MM.1S (cell line): ENCODE data around the gene EPHA3.

Experiments used
- DNase-seq: peaks from one replicate; pipeline ENCODE4 v3.0.0-alpha.2; 2015
- H2AFZ ChIP-seq: fragments of 300-600 bp; sonication (generic); 2 replicates; pipeline ENCODE4 v1.6.0; 2016; ENCODE audit warnings: antibody characterized with exemption, low read length
- H3F3A ChIP-seq: fragments of 300-600 bp; sonication (generic); 2 replicates; pipeline ENCODE4 v1.6.1; 2016; ENCODE audit warnings: mild to moderate bottlenecking, antibody characterized with exemption, low read length, moderate library complexity, mixed read lengths; ENCODE audit not compliant: insufficient read depth
- H3K27ac ChIP-seq: fragments of 300-600 bp; sonication (generic); 2 replicates; pipeline ENCODE4 v1.5.1; 2016; ENCODE audit warnings: mild to moderate bottlenecking, low read length
- H3K27me3 ChIP-seq: fragments of 300-600 bp; sonication (generic); replicated peaks from 2 replicates; pipeline ENCODE4 v1.6.0; 2016; ENCODE audit warnings: low read length; ENCODE audit not compliant: insufficient read depth
- H3K36me3 ChIP-seq: fragments of 300-600 bp; sonication (generic); replicated peaks from 2 replicates; pipeline ENCODE4 v1.6.1; 2016; ENCODE audit warnings: mild to moderate bottlenecking, low read length, mixed read lengths; ENCODE audit not compliant: insufficient read depth
- H3K4me1 ChIP-seq: fragments of 300-600 bp; sonication (generic); 2 replicates; pipeline ENCODE4 v1.6.1; 2016; ENCODE audit warnings: low read length, mixed read lengths
- H3K4me2 ChIP-seq: fragments of 300-600 bp; sonication (generic); 2 replicates; pipeline ENCODE4 v1.6.0; 2016; ENCODE audit warnings: low read depth, low read length
- H3K4me3 ChIP-seq: fragments of 300-600 bp; sonication (generic); 2 replicates; pipeline ENCODE4 v1.5.1; 2016; ENCODE audit warnings: low read length, mixed read lengths
- H3K79me2 ChIP-seq: fragments of 300-600 bp; sonication (generic); 2 replicates; pipeline ENCODE4 v1.6.1; 2016; ENCODE audit warnings: mixed run types, low read length, mixed read lengths
- H3K9ac ChIP-seq: fragments of 300-600 bp; sonication (generic); 2 replicates; pipeline ENCODE4 v1.6.1; 2016; ENCODE audit warnings: low read length, mixed read lengths
- H3K9me2 ChIP-seq: fragments of 300-600 bp; sonication (generic); replicated peaks from 2 replicates; pipeline ENCODE4 v1.6.1; 2016; ENCODE audit warnings: mild to moderate bottlenecking, low read length, mixed read lengths; ENCODE audit not compliant: insufficient read depth
- H3K9me3 ChIP-seq: fragments of 300-600 bp; sonication (generic); replicated peaks from 2 replicates; pipeline ENCODE4 v1.6.1; 2016; ENCODE audit warnings: mild to moderate bottlenecking, low read length, mixed read lengths; ENCODE audit not compliant: insufficient read depth
- H4K20me1 ChIP-seq: fragments of 300-600 bp; sonication (generic); 2 replicates; pipeline ENCODE4 v1.6.1; 2016; ENCODE audit warnings: mild to moderate bottlenecking, low read length, moderate library complexity, mixed read lengths; ENCODE audit not compliant: insufficient read depth
- CTCF ChIP-seq: fragments of 300-600 bp; sonication (generic); IDR thresholded peaks from 2 replicates; pipeline ENCODE4 v1.5.1; 2016; ENCODE audit warnings: antibody characterized with exemption, low read length, mixed read lengths
- EZH2 ChIP-seq: fragments of 300-600 bp; sonication (generic); optimal IDR thresholded peaks from 2 replicates; pipeline ENCODE3; 2017; ENCODE audit warnings: low read depth, mild to moderate bottlenecking, antibody characterized with exemption, low read length, mixed read lengths
- EZH2phosphoT487 ChIP-seq: fragments of 300-600 bp; sonication (generic); IDR thresholded peaks from 2 replicates; pipeline ENCODE4 v1.6.1; 2018; ENCODE audit warnings: antibody characterized with exemption, low read length

EPHA3 gene

GRCh38 chr3:89405593-89405992 is 298.2 kb downstream of the EPHA3 start:
- H3K36me3 ChIP-seq = no peaks in the 10 kb centered on the region
- H3K9ac ChIP-seq = no peak overlapping the region
- no peaks in the 10 kb centered on the region for H3K9me3 ChIP-seq
- no peaks in the 10 kb centered on the region for H3F3A ChIP-seq
- H3K4me2 ChIP-seq = no peak overlapping the region
- no peaks in the 10 kb centered on the region for H3K79me2 ChIP-seq
- no peaks in the 10 kb centered on the region for H4K20me1 ChIP-seq
- no peak for DNase-seq
- no peak overlapping the region for H3K4me3 ChIP-seq
- H3K9me2 ChIP-seq = no peaks in the 10 kb centered on the region
- no peaks in the 10 kb centered on the region for H3K4me1 ChIP-seq
- TF ChIP-seq EZH2 (no peak), CTCF (no peak), EZH2phosphoT487 (no peak)
- no peak overlapping the region for H2AFZ ChIP-seq
- no peaks in the 10 kb centered on the region for H3K27me3 ChIP-seq
- no peak overlapping the region for H3K27ac ChIP-seq

- H3K9me3 ChIP-seq = no peaks in the 10 kb centered on the region
- H3K27me3 ChIP-seq = no peaks in the 10 kb centered on the region
- no peak overlapping the region for H3K4me3 ChIP-seq
- H4K20me1 ChIP-seq = no peaks in the 10 kb centered on the region
- H3K27ac ChIP-seq = no peak overlapping the region
- no peaks in the 10 kb centered on the region for H3F3A ChIP-seq
- no peak overlapping the region for H2AFZ ChIP-seq
- H3K9me2 ChIP-seq = no peaks in the 10 kb centered on the region
- H3K79me2 ChIP-seq = no peaks in the 10 kb centered on the region
- no peak overlapping the region for H3K4me2 ChIP-seq
- no peak overlapping the region for H3K9ac ChIP-seq
- H3K4me1 ChIP-seq = no peaks in the 10 kb centered on the region
- H3K36me3 ChIP-seq = no peaks in the 10 kb centered on the region
- no peak for DNase-seq
- no peak for TF ChIP-seq CTCF
- no peak for TF ChIP-seq EZH2
- no peak for TF ChIP-seq EZH2phosphoT487
These were observed 303.8 kb downstream of the EPHA3 start for GRCh38 chr3:89411201-89411600.

GRCh38 chr3:89414270-89414669 is 306.8 kb downstream of the EPHA3 start:
- Histone ChIP-seq H4K20me1 (no peaks in the 10 kb centered on the region), H3K27me3 (no peaks in the 10 kb centered on the region), H3F3A (no peaks in the 10 kb centered on the region), H3K79me2 (no peaks in the 10 kb centered on the region), H3K9me2 (no peaks in the 10 kb centered on the region), H3K9ac (no peak overlapping the region), H3K9me3 (no peaks in the 10 kb centered on the region), H3K4me1 (no peaks in the 10 kb centered on the region), H3K4me2 (no peak overlapping the region), H3K27ac (no peak overlapping the region), H3K36me3 (no peaks in the 10 kb centered on the region), H3K4me3 (no peak overlapping the region), H2AFZ (no peak overlapping the region)
- no peak for TF ChIP-seq EZH2
- no peak for TF ChIP-seq EZH2phosphoT487
- TF ChIP-seq CTCF = no peak
- DNase-seq = no peak
